HG03565 (cell line): ENCODE measurements around the gene CLIC4.
"Not testable (repeated sequence)": the region's sequence is repeated elsewhere in the genome, so short reads cannot be mapped to it uniquely, and the experiment has no call there.

Experiments used
- ATAC-seq: cut with Tn5 transposase; IDR thresholded peaks from one replicate; pipeline ENCODE4 v1.9.1; 2021; ENCODE audit warnings: mild to moderate bottlenecking, moderate library complexity; ENCODE audit not compliant: unreplicated experiment

Gene CLIC4

DNA sequence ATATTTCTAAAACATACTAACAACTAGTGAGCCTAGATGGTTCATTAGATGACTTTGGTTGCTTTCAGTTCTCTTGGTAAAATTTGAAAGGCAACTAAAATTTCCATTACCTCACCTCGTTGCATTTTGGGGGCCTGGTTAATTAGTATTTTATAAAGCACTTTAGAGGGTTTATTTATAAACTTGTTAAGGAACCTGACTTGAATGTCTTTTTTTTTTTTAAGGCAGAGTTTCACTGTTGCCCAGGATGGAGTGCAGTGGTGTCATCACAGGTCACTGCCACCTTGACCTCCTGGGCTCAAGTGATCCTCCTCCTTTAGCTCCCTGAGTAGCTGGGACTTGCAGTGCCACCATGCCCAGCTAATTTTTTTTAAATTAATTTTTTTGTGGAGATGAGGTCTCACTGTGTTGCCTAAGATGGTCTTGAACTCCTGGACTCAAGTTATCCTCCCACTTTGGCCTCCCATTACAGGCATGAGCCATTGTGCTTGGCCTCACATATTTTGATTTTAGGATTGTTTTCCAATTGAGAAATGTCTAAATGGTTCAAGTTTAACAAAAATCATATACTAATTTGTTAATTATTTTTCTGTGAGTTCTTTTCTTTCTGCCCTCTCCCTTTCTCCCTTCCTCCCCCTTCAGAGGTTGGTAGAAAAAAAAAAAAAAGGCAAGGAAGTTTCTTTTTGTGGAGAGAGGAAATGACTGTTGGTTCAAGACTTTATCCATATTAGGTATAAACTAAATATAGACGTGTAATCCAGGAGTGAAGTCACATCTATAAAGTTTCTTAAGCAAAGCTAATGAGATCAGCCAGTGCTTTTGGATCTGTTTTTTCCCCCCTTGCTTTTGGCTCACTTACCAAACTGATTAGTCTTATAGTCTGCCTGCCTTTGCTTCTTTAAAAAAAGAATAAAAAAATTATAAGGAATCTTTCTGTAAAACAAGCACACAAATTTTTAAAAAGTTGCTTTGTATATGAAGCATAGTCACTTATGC, 24.7 kb downstream of the CLIC4 start:
- no peak for ATAC-seq

DNA sequence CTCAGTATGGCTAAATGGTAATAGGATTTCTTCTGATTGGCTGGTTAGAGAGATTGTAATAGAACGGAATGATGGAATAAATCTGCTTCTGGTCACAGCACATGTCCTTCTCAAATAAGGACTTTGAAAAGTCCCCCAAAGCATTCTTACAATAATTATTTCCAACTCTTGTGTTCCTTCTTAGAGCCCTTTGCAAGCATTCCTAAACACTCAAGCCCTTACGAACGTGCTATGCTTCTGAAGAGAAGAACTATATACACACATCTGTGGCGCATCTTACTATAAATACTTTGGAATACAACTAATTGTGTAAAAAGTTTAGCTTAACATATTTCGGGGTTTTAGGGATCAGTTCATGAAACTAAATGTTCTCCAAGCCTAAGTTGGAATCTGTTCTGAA, 25.6 kb downstream of the CLIC4 start:
- ATAC-seq = no peak

DNA sequence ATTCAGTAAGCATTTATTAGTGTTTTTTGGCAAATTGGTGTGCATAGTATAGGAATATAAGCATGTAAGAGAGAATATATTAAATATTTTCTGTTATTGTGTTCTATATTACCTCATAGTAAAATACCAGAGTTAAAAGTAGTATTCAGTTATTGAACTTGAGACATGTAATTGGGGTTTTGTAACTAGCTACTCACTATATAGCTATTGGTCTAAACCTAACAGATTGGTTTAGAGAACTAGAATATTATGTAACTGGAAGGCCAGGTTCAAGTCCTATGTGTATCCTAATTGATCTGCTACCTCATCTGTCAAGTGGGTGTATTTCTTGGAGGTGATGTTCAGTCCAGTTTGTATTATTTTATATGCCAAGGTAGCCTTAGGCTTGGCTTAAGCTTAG, 26.3 kb downstream of the CLIC4 start:
- no peak for ATAC-seq

DNA sequence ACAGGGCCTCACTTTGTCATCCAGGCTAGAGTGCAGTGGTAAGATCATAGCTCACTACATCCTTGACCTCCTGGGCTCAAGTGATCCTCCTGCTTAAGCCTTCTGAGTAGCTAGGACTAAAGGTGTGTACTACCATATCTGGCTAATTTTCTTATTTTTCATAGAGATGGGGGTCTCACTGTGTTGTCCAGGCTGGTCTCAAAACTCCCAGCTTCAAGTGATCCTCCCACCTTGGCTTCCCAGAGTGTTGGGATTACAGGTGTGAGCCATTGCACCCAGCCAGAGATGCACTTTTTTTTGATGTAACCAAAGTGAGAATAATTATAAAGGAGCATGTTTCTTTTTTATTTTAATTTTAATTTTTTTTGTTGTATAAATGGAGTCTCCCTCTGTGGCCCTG, 28.4 kb downstream of the CLIC4 start:
- ATAC-seq = no peak

- ATAC-seq = no peak
Measured at GRCh38 chr1:24775348-24775747, 30.1 kb downstream of the CLIC4 start.

GRCh38 chr1:24775916-24776315, 30.7 kb downstream of the CLIC4 start:
- no peak for ATAC-seq

GRCh38 chr1:24776821-24777220, 31.6 kb downstream of the CLIC4 start:
- no peak for ATAC-seq

GRCh38 chr1:24778141-24778540, 32.9 kb downstream of the CLIC4 start:
- no peak for ATAC-seq

- not testable (repeated sequence) for ATAC-seq
Measured at GRCh38 chr1:24779199-24779598, 34.0 kb downstream of the CLIC4 start.

- ATAC-seq = no peak
Measured at GRCh38 chr1:24779689-24780464, 34.6 kb downstream of the CLIC4 start.

DNA sequence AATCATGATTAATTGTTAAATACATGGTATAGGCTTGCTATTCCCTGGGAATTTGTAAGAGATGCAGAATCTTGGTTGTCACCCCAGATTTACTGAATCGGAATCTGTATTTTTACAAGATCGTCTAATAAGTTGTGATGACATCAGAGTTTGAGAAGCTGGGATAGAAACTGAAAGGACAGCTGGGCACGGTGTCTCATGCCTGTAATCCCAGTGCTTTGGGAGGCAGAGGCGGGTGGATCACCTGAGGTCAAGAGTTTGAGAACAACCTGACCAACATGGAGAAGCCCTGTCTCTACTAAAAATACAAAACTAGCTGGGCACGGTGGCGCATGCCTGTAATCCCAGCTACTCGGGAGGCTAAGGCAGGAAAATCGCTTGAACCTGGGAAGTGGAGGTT, 35.4 kb downstream of the CLIC4 start:
- ATAC-seq = not testable (repeated sequence)

DNA sequence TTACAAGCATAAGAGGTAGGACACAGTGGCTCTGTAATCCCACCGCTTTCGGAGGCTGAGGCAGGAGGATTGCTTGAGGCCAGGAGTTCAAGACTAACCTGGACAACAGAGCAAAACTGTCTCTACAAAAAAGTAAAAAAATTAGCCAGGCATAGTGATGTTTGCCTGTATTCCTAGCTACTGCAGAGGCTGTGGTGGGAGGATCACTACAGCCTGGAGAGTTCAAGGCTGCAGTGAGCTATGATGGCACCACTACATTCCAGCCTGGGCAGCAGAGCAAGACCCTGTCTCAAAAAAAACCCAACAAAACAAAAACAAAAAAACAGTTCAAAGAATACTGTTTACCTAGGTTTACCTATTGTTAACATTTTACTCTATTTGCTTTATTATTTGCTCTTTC, 37.4 kb downstream of the CLIC4 start:
- no peak for ATAC-seq

- no peak for ATAC-seq
Measured at GRCh38 chr1:24783713-24784112, 38.5 kb downstream of the CLIC4 start.

DNA sequence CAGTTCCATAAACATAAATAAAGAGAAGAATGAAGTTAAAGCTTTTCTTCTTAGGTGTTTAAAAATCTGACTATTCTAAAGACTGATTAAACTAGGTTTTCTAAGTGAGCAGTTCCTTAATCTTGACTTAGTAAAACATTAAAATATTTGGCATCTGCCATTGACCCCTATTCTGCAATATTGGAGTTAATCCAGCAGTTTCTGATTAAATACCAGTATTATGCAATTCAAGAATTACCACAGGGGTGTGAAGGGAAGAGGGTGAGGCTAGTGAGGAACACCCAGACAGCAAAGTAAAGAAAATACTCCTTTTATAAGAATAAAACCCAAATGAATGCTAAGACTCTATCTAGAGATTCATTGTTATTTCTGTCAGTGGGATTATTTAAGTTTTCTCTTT, 40.9 kb downstream of the CLIC4 start:
- no peak for ATAC-seq

GRCh38 chr1:24790490-24790889, 45.2 kb downstream of the CLIC4 start:
- ATAC-seq = no peak

DNA sequence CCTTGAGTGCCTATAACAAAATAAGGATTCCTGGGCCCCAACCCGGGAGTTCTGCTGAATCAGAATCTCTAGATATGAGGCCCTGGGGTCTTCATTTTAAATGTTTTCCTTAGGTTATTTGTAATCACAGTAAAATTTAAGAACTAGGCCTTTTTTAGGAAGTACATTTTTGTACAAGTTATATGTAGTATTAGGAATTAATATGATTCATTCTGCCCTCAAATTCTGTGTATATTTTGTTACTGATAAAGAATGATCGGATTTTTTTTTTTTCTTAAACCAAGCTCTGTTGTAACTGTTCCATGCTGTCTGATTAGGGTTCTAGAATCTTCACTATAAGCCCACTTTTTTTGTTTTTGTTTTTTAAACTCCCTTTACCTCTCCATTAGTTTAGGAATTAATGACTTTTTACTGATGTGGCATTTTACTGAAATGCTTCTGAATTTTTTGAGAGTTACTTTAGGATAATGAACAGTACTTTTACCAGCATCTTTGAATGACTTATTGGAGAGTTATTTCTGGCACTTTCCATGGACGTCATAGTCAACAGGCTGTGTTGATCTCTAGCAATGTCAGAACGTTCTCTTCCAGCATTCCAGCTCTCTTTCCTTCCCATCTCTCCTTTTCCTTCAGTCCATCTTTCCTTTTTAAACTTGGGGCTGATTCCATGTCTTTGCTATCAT, 48.3 kb downstream of the CLIC4 start:
- ATAC-seq = no peak

DNA sequence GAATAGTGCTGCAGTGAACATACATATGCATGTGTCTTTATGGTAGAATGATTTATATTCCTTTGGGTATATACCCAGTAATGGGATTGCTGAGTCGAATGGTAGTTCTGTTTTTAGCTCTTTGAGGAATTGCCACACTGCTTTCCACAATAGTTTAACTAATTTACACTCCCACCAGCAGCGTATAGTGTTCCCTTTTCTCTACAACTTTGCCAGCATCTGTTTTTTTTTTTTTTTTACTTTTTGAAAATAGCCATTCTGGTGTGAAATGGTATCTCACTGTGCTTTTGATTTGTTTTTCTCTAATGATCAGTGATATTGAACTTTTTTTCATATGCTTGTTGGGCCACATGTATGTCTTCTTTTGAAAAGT, 48.9 kb downstream of the CLIC4 start:
- not testable (repeated sequence) for ATAC-seq

DNA sequence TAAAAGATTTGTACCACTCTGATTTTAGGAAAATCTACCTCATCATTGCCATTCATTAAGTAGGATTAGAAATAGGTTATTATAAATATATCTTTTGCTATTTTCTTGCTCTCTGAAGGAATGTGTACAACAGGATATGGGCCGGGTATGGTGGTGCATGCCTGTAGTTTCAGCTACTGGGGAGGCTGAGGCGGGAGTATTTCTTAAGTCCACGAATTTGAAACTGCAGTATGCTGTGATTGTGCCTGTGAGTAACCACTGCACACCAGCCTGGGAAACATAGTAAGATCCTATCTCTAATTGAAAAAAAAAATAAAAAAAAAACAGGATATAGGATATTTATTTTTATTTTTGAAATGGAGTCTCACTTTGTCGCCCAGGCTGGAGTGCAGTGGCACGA, 50.0 kb downstream of the CLIC4 start:
- ATAC-seq = no peak

DNA sequence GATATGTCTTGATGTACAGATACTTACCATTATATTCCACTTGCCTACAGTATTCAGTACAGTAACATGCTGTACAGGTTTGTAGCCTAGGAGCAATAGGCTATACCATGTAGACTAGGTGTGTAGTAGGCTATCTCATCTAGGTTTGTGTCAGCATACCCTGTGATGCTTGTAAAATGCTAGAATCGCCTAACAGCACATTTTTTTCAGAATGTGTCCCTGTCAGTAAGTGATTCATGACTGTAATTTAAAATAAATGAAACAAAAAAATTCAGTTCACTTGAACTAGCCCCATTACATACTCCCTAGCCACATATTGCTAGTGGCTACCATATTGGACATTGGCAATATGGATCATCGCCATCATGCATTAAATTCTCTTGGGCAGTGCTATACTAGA, 51.3 kb downstream of the CLIC4 start:
- no peak for ATAC-seq

DNA sequence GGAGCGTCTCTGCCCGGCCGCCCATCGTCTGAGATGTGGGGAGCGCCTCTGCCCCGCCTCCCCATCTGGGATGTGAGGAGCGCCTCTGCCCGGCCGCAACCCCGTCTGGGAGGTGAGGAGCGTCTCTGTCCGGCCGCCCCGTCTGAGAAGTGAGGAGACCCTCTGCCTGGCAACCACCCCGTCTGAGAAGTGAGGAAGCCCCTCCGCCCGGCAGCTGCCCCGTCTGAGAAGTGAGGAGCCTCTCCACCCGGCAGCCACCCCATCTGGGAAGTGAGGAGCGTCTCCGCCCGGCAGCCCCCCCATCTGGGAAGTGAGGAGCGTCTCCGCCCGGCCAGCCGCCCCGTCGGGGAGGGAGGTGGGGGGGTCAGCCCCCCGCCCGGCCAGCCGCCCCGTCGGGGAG, 54.0 kb downstream of the CLIC4 start:
- not testable (repeated sequence) for ATAC-seq

DNA sequence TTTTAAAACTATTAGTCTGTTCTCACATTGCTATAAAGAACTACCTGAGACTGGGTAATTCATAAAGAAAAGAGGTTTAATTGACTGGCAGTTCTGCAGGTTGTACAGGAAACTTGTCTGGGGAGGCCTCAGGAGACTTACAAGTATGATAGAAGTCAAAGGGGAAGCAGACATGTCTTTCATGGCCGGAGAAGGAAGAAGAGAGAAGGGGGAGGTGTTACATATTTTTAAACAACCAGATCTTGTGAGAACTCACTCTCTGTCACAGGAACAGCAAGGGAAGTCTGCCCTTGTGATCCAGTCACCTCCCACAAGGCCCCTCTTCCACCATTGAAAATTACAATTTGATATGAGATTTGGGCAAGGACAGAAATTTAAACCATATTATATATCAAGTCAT, 55.9 kb downstream of the CLIC4 start:
- no peak for ATAC-seq
